Peyer's patch (tissue), 4 donors: ENCODE measurements around the gene ANO7. TPM values are rescaled to one million over a fixed set of nuclear protein-coding genes. Genes with fewer than 3 reads are reported as not detected.

Source experiments
- DNase-seq, 3 donors: peaks; one replicate each; pipeline ENCODE4 v3.0.0-alpha.2; 2017 to 2019
- H3K27ac ChIP-seq, 4 donors: fragments of 200-600 bp; sonication (generic); one replicate each; pipeline ENCODE4 v1.5.1; 2016 to 2019
- H3K27me3 ChIP-seq, 2 donors: fragments of 200-600 bp; sonication (generic); one replicate each; pipeline ENCODE4 v1.5.1; 2019
- H3K36me3 ChIP-seq, 3 donors: fragments of 200-600 bp; sonication (generic); one replicate each; pipeline ENCODE4 v1.5.1; 2016 to 2019
- H3K4me1 ChIP-seq, 4 donors: fragments of 200-600 bp; sonication (generic); one replicate each; pipeline ENCODE4 v1.5.1; 2016 to 2019
- H3K4me3 ChIP-seq, 4 donors: fragments of 200-600 bp; sonication (generic); 1 replicate in 3 of 4; 2 replicates in 1 of 4; pipeline ENCODE4 v1.5.1; 2016 to 2019; ENCODE audit warnings: mild to moderate bottlenecking in 1 of 4
- H3K9me3 ChIP-seq, 4 donors: fragments of 200-600 bp; sonication (generic); one replicate each; pipeline ENCODE4 v1.5.1; 2016 to 2019; ENCODE audit warnings: mild to moderate bottlenecking in 1 of 4
- POLR2A ChIP-seq, 2 donors: fragments of 450-650 bp; IDR thresholded peaks; one replicate each; pipeline ENCODE4 v1.5.1; 2017; ENCODE audit warnings: antibody characterized with exemption in 2 of 2, mild to moderate bottlenecking in 2 of 2, moderate library complexity in 2 of 2
- total RNA-seq, 4 donors: library from RNA; depleted of rRNA; stranded (reverse); fragments of >200 nt; gene quantifications; one replicate each; pipeline ENCODE4 v1.1.0, GENCODE V29; 2016
- TF ChIP-seq, protein P1 (sequence below), 6 experiments: fragments of 450-650 bp in 4 of 6; fragments of 200-600 bp in 2 of 6; sonication (generic) in 1 of 6; IDR thresholded peaks; one replicate each; pipeline ENCODE4 v1.5.1; 2017 to 2019; ENCODE audit warnings: antibody characterized with exemption in 6 of 6, mild to moderate bottlenecking in 3 of 6, moderate library complexity in 1 of 6

Gene ANO7
- total RNA-seq, 4 donors from 2014 or later: 89.1 to 188 (median 102) TPM

DNA sequence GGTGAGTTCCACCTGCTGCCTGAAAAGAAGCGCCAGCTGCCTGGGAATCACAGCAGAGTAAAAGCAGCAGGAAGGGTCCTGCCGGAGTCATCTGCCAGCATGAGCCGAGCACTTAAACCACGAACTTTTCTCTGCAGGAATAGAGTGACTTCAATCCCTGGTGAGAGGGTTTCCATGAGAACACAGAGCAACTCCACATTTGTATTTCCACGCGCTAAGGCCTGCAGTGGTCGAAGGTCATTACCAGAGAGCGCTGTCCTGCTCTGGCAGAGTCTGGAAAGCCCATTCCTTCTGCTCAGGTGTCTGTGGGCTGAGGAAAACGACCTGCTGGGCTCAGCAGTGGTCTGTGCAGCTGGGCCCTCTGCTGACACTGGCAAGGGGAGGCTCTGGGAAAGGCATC, 45.9 kb upstream of the ANO7 start:
- H3K27ac ChIP-seq: no peak overlapping the region
- TF ChIP-seq, protein P1, sequence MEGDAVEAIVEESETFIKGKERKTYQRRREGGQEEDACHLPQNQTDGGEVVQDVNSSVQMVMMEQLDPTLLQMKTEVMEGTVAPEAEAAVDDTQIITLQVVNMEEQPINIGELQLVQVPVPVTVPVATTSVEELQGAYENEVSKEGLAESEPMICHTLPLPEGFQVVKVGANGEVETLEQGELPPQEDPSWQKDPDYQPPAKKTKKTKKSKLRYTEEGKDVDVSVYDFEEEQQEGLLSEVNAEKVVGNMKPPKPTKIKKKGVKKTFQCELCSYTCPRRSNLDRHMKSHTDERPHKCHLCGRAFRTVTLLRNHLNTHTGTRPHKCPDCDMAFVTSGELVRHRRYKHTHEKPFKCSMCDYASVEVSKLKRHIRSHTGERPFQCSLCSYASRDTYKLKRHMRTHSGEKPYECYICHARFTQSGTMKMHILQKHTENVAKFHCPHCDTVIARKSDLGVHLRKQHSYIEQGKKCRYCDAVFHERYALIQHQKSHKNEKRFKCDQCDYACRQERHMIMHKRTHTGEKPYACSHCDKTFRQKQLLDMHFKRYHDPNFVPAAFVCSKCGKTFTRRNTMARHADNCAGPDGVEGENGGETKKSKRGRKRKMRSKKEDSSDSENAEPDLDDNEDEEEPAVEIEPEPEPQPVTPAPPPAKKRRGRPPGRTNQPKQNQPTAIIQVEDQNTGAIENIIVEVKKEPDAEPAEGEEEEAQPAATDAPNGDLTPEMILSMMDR (IDR thresholded peaks at IDR 0.05): no peak
- no peak for TF ChIP-seq POLR2A (IDR thresholded peaks at IDR 0.05)
- no peak overlapping the region for H3K4me3 ChIP-seq
- no peaks in the 10 kb centered on the region for H3K4me1 ChIP-seq
- peaks cover 0 to 9% (median 0%) of the 10 kb centered on the region in 3 donors for H3K36me3 ChIP-seq
- peak in 1 of 3 donors; percentile 7 for DNase-seq
- H3K27me3 ChIP-seq: no peaks in the 10 kb centered on the region
- H3K9me3 ChIP-seq: no peaks in the 10 kb centered on the region

- DNase-seq: no peak
- Histone ChIP-seq H3K36me3 (no peaks in the 10 kb centered on the region), H3K9me3 (no peaks in the 10 kb centered on the region), H3K27ac (no peak overlapping the region), H3K4me3 (no peak overlapping the region), H3K27me3 (no peaks in the 10 kb centered on the region), H3K4me1 (peaks cover 0 to 12% (median 6%) of the 10 kb centered on the region in 4 donors)
- TF ChIP-seq, protein P1 (IDR thresholded peaks at IDR 0.05): no peak
- no peak for TF ChIP-seq POLR2A (IDR thresholded peaks at IDR 0.05)
Measured at GRCh38 chr2:241146286-241146685, 42.2 kb upstream of the ANO7 start.

- H3K36me3 ChIP-seq: no peaks in the 10 kb centered on the region
- TF ChIP-seq, protein P1 (IDR thresholded peaks at IDR 0.05): no peak
- TF ChIP-seq POLR2A (IDR thresholded peaks at IDR 0.05): no peak
- DNase-seq: no peak
- H3K27ac ChIP-seq: no peak overlapping the region
- no peaks in the 10 kb centered on the region for H3K9me3 ChIP-seq
- no peak overlapping the region for H3K4me3 ChIP-seq
- peaks cover 0 to 18% (median 7%) of the 10 kb centered on the region in 4 donors for H3K4me1 ChIP-seq
- no peaks in the 10 kb centered on the region for H3K27me3 ChIP-seq
Measured at GRCh38 chr2:241147336-241147735, 41.1 kb upstream of the ANO7 start.

GRCh38 chr2:241148239-241148638, 40.2 kb upstream of the ANO7 start:
- Histone ChIP-seq H3K27me3 (no peaks in the 10 kb centered on the region), H3K27ac (no peak overlapping the region), H3K9me3 (no peaks in the 10 kb centered on the region), H3K4me1 (peaks cover 0 to 18% (median 7%) of the 10 kb centered on the region in 4 donors), H3K36me3 (no peaks in the 10 kb centered on the region), H3K4me3 (peak overlapping the region in 1 of 4 donors; percentile 92)
- DNase-seq: no peak
- TF ChIP-seq POLR2A (IDR thresholded peaks at IDR 0.05): no peak
- TF ChIP-seq, protein P1 (IDR thresholded peaks at IDR 0.05): no peak

GRCh38 chr2:241148891-241149674, 39.4 kb upstream of the ANO7 start, which contains the start of gene PASK:
PASK (minus strand) TSS chr2:241149472; CDS start chr2:241143032, 6,440 bp downstream.
- H3K4me1 ChIP-seq: peaks cover 0 to 18% (median 7%) of the 10 kb centered on the region in 4 donors
- DNase-seq: peak; percentile 96 to 98 (median 96)
- peak within 1 kb of the TSS; percentile 80 to 92 (median 90) for H3K4me3 ChIP-seq
- H3K27me3 ChIP-seq: no peaks in the 10 kb centered on the region
- no peak for TF ChIP-seq POLR2A (IDR thresholded peaks at IDR 0.05)
- TF ChIP-seq, protein P1 (IDR thresholded peaks at IDR 0.05): no peak
- no peaks in the 10 kb centered on the region for H3K9me3 ChIP-seq
- no peaks in the 10 kb centered on the region for H3K36me3 ChIP-seq
- peak within 1 kb of the TSS; percentile 72 to 83 (median 78) for H3K27ac ChIP-seq
